Measurements from ENCODE around the gene IER3. TPM values are rescaled to one million over a fixed set of nuclear protein-coding genes. Genes with fewer than 3 reads are reported as not detected.
"Not testable (repeated sequence)": the region's sequence is repeated elsewhere in the genome, so short reads cannot be mapped to it uniquely, and the experiment has no call there.

IER3 gene
- total RNA-seq, 2 experiments from 2014 or later, result 5.7 to 5.8 TPM

DNA sequence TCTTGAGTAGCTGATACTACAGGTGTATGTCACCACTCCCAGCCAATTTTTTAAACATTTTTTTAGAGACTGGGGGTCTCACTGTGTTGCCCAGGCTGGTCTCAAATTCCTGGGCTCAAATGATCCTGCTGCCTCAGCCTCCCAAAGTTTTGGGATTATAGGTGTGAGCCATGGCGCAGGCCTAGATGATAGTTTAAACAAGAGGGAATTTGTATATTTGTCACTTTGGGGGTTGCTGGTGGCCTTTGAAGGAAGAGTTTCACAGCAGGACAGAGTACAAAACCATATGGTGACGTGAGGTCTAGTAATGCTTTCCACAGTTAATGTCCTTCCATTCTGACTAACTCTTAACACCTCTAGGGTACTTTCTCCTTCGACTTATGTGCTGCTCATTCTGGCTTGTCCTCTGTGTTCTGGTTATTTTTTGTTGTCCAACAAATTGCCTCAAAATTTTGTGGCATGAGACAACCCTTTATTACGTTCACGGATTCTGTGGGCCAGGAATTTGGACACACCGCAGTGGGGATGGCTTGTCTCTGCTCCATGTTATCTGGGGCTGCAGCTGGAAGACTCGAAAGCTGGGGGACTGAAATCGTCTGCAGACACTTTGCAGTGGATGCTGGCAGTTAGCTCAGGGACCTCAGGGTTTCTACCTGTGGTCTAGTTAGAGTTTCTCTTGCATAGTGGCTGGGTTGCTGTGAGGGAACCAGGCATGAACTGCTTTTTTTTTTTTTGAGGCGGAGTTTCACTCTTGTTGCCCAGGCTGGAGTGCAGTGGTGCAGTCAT is 23.0 kb upstream of the IER3 start:
- POLR2A ChIA-PET, result interaction anchor here (0.6 to 1.0 kb wide), 2 partner anchors 21 to 49 kb away, joined by 3 to 4 read pairs; no protein-coding TSS in a partner anchor
- H3K36me3 Mint-ChIP-seq (ENCODE audit: low read depth), result no peaks in the 10 kb centered on the region
- no peak overlapping the region for H3K27ac Mint-ChIP-seq
- intact Hi-C loops (cut with DNase I, micrococcal nuclease), result no loop called here
- no peaks in the 10 kb centered on the region for H3K27me3 ChIP-seq (ENCODE audit: control insufficient read depth in 1 of 2, insufficient read depth in 2 of 2, low read length in 2 of 2)
- H3K4me1 Mint-ChIP-seq (ENCODE audit: low read depth), result peaks cover 75% of the 10 kb centered on the region
- TF ChIP-seq, protein P1, sequence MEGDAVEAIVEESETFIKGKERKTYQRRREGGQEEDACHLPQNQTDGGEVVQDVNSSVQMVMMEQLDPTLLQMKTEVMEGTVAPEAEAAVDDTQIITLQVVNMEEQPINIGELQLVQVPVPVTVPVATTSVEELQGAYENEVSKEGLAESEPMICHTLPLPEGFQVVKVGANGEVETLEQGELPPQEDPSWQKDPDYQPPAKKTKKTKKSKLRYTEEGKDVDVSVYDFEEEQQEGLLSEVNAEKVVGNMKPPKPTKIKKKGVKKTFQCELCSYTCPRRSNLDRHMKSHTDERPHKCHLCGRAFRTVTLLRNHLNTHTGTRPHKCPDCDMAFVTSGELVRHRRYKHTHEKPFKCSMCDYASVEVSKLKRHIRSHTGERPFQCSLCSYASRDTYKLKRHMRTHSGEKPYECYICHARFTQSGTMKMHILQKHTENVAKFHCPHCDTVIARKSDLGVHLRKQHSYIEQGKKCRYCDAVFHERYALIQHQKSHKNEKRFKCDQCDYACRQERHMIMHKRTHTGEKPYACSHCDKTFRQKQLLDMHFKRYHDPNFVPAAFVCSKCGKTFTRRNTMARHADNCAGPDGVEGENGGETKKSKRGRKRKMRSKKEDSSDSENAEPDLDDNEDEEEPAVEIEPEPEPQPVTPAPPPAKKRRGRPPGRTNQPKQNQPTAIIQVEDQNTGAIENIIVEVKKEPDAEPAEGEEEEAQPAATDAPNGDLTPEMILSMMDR (IDR thresholded peaks at IDR 0.05), result no peak
- no peak overlapping the region for H3K4me3 ChIP-seq (ENCODE audit: low read length)
- peak overlapping the region; percentile 9 for H3K4me3 Mint-ChIP-seq
- peaks cover 51% of the 10 kb centered on the region for H3K4me1 ChIP-seq (ENCODE audit: insufficient read depth, low read length)
- no peak overlapping the region for H3K27ac ChIP-seq (ENCODE audit: low read depth in 1 of 2, low read length in 2 of 2)
- H3K36me3 ChIP-seq (ENCODE audit: insufficient read depth, low read length), result no peaks in the 10 kb centered on the region
- H3K27me3 Mint-ChIP-seq, result no peaks in the 10 kb centered on the region
- no peaks in the 10 kb centered on the region for H3K9me3 ChIP-seq (ENCODE audit: control insufficient read depth in 1 of 2, insufficient read depth in 1 of 2, low read length in 2 of 2)
- ATAC-seq (ENCODE audit: poor library complexity) (no peak), DNase-seq (no peak)
- CTCF ChIA-PET, result interaction anchor here (1.6 to 1.8 kb wide), 2 partner anchors 37 to 60 kb away, joined by 3 to 4 read pairs; no protein-coding TSS in a partner anchor
- H3K9me3 Mint-ChIP-seq, result no peaks in the 10 kb centered on the region

DNA sequence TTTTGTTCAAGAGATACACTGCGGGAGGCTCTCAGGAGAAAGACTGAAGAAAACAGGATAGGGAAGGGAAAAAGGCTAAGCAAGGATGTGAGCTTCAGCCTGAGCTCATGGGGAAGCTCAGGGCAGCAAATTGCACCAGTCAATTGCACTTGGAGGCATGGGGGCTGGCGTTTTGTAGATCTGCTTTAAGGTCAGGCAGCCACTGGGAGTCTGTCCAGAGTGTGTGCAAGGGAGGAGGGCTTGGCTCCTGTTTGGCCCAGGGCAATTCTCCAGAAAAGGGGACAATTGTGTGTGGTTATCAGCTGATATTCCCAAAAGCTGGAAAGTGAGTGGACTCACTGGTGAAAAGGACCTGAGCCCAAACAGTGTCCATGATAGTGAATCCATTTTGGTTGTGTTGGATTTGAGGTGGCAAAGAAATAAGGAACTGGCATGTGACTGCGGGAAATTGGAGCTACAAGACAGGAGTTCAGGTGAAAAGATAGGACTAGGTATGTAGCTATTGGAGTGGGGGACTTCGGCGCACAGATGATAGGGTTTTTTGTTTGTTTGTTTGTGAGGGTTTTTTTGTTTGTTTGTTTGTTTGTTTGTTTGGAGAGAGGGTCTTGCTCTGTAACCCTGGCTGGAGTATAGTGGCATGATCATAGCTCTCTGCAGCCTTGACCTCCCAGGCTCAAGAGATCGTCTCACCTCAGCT is 22.3 kb upstream of the IER3 start:
- no peak overlapping the region for H3K4me3 ChIP-seq (ENCODE audit: low read length)
- H3K9me3 ChIP-seq (ENCODE audit: control insufficient read depth in 1 of 2, insufficient read depth in 1 of 2, low read length in 2 of 2), result no peaks in the 10 kb centered on the region
- H3K27me3 ChIP-seq (ENCODE audit: control insufficient read depth in 1 of 2, insufficient read depth in 2 of 2, low read length in 2 of 2), result no peaks in the 10 kb centered on the region
- ATAC-seq (ENCODE audit: poor library complexity) (no peak), DNase-seq (no peak)
- Mint-ChIP-seq H3K4me1 (ENCODE audit: low read depth) (peaks cover 68% of the 10 kb centered on the region), H3K27me3 (no peaks in the 10 kb centered on the region), H3K9me3 (no peaks in the 10 kb centered on the region), H3K27ac (no peak overlapping the region), H3K4me3 (no peak overlapping the region), H3K36me3 (ENCODE audit: low read depth) (no peaks in the 10 kb centered on the region)
- TF ChIP-seq, protein P1 (IDR thresholded peaks at IDR 0.05), result no peak
- no peak overlapping the region for H3K27ac ChIP-seq (ENCODE audit: low read depth in 1 of 2, low read length in 2 of 2)
- peaks cover 51% of the 10 kb centered on the region for H3K4me1 ChIP-seq (ENCODE audit: insufficient read depth, low read length)
- CTCF ChIA-PET, result interaction anchor here (1.6 to 1.8 kb wide), 2 partner anchors 36 to 60 kb away, joined by 3 to 4 read pairs; no protein-coding TSS in a partner anchor
- intact Hi-C loops (cut with DNase I, micrococcal nuclease), result no loop called here
- no peaks in the 10 kb centered on the region for H3K36me3 ChIP-seq (ENCODE audit: insufficient read depth, low read length)
- POLR2A ChIA-PET, result interaction anchor here (1.0 kb wide), 1 partner anchor 49 kb away, joined by 3 read pairs; no protein-coding TSS in a partner anchor

DNA sequence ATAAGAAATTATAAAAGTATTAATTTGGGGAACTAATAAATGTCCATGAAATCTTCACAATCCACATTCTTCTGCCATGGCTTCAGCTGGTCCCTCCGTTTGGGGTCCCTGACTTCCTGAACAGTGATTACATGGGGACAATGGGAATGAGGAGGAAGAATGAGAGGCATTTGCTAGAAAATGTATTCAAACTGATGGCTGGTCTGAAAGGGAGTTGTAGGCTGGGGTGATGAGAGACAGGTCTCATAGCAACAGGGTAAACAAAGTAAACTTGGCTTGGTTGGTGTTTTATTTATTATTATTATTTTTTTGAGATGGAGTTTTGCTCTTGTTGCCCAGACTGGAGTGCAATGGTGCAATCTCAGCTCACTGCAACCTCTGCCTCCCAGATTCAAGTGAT is 21.1 kb upstream of the IER3 start:
- H3K4me3 Mint-ChIP-seq; DNase-seq; H3K27ac ChIP-seq (ENCODE audit: low read depth in 1 of 2, low read length in 2 of 2); H3K27me3 ChIP-seq (ENCODE audit: control insufficient read depth in 1 of 2, insufficient read depth in 2 of 2, low read length in 2 of 2); H3K27ac Mint-ChIP-seq; H3K27me3 Mint-ChIP-seq; H3K9me3 Mint-ChIP-seq; H3K36me3 ChIP-seq (ENCODE audit: insufficient read depth, low read length); H3K4me3 ChIP-seq (ENCODE audit: low read length); H3K9me3 ChIP-seq (ENCODE audit: control insufficient read depth in 1 of 2, insufficient read depth in 1 of 2, low read length in 2 of 2); H3K36me3 Mint-ChIP-seq (ENCODE audit: low read depth); ATAC-seq (ENCODE audit: poor library complexity); intact Hi-C loops (cut with DNase I, micrococcal nuclease): not testable (repeated sequence)
- peaks cover 62% of the 10 kb centered on the region for H3K4me1 Mint-ChIP-seq (ENCODE audit: low read depth)
- ChIA-PET CTCF (interaction anchor here (1.8 kb wide), 1 partner anchor 35 kb away, joined by 4 read pairs; no protein-coding TSS in a partner anchor), POLR2A (interaction anchor here (0.7 kb wide), 1 partner anchor 21 kb away, joined by 3 read pairs; the partner anchor contains the start of gene IER3)
- peaks cover 47% of the 10 kb centered on the region for H3K4me1 ChIP-seq (ENCODE audit: insufficient read depth, low read length)

DNA sequence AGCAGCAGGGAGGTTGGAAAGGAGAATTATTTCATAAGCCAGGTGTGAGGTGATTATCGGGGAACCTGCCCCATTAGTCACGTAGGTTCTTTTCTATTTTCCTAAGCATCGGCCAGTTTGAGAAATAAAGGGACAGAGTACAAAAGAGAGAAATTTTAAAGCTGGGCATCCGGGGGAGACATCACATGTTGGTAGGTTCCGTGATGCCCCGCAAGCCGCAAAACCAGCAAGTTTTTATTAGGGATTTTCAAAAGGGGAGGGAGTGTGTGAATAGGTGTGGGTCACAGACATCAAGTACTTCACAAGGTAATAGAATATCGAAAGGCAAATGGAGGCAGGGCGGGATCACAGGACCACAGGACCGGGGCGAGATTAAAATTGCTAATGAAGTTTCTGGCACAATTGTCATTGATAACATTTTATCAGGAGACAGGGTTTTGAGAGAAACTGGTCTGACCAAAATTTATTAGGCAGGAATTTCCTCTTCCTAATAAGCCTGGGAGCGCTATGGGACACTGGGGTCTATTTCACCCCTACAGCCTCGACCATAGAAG is 20.2 kb upstream of the IER3 start:
- H3K27me3 ChIP-seq (ENCODE audit: control insufficient read depth in 1 of 2, insufficient read depth in 2 of 2, low read length in 2 of 2); H3K27ac ChIP-seq (ENCODE audit: low read depth in 1 of 2, low read length in 2 of 2); ATAC-seq (ENCODE audit: poor library complexity); H3K36me3 ChIP-seq (ENCODE audit: insufficient read depth, low read length); H3K4me3 Mint-ChIP-seq; H3K36me3 Mint-ChIP-seq (ENCODE audit: low read depth); H3K4me3 ChIP-seq (ENCODE audit: low read length); H3K9me3 ChIP-seq (ENCODE audit: control insufficient read depth in 1 of 2, insufficient read depth in 1 of 2, low read length in 2 of 2); POLR2A ChIA-PET; DNase-seq; H3K27ac Mint-ChIP-seq; CTCF ChIA-PET; H3K27me3 Mint-ChIP-seq; H3K9me3 Mint-ChIP-seq: not testable (repeated sequence)
- peaks cover 52% of the 10 kb centered on the region for H3K4me1 Mint-ChIP-seq (ENCODE audit: low read depth)
- intact Hi-C loops (cut with DNase I, micrococcal nuclease), result loop anchor here in 1 of 2 experiments (1.0 kb wide), 1 partner anchor 39 kb away; no protein-coding TSS in a partner anchor
- peaks cover 39% of the 10 kb centered on the region for H3K4me1 ChIP-seq (ENCODE audit: insufficient read depth, low read length)

Measured in CD4-positive, alpha-beta T cell (primary cell).